ENCODE results near the gene SLC6A2. TPM values are rescaled to one million over a fixed set of nuclear protein-coding genes. Genes with fewer than 3 reads are reported as not detected.

Gene SLC6A2
- total RNA-seq, 1 experiment from 2014 or later, result 0.61 TPM

DNA sequence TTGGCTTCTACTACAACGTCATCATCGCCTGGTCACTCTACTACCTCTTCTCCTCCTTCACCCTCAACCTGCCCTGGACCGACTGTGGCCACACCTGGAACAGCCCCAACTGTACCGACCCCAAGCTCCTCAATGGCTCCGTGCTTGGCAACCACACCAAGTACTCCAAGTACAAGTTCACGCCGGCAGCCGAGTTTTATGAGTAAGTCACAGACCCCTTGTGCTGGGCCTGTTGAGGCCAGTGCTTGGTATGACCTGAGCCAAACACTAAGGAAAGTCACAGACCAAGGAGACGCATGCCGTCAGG is 16.1 kb downstream of the SLC6A2 start:
- no peak for DNase-seq
- H3K27ac ChIP-seq, result no peak overlapping the region
- no peaks in the 10 kb centered on the region for H3K36me3 ChIP-seq (ENCODE audit: low read depth)
- H3K4me3 ChIP-seq, result no peak overlapping the region
- no peaks in the 10 kb centered on the region for H4K20me1 ChIP-seq (ENCODE audit: insufficient read depth)
- H3K79me2 ChIP-seq (ENCODE audit: low read depth), result no peaks in the 10 kb centered on the region
- intact Hi-C loops (cut with micrococcal nuclease; ENCODE audit: unreplicated experiment), result no loop called here
- no peak overlapping the region for H3K4me2 ChIP-seq
- H2AFZ ChIP-seq, result no peak overlapping the region
- no peaks in the 10 kb centered on the region for H3K9me3 ChIP-seq (ENCODE audit: insufficient read depth, low read depth)
- H3K27me3 ChIP-seq (ENCODE audit: insufficient read depth, low read depth), result no peaks in the 10 kb centered on the region
- H3K9me2 ChIP-seq (ENCODE audit: insufficient read depth), result no peaks in the 10 kb centered on the region
- TF ChIP-seq CTCF (conservative IDR thresholded peaks at IDR 0.05) (no peak), EZH2 (IDR thresholded peaks at IDR 0.05; ENCODE audit: low read depth) (no peak)
- ChIA-PET CTCF (no interaction called here), POLR2A (ENCODE audit: unreplicated experiment) (no interaction called here)
- peaks cover 43% of the 10 kb centered on the region for H3K4me1 ChIP-seq (replicated peaks; ENCODE audit: insufficient read depth)
- BruUV-seq (replicated peaks), result no TSS peak
- peaks cover 34% of the 10 kb centered on the region for H3F3A ChIP-seq (ENCODE audit: insufficient read depth, low read depth)

DNA sequence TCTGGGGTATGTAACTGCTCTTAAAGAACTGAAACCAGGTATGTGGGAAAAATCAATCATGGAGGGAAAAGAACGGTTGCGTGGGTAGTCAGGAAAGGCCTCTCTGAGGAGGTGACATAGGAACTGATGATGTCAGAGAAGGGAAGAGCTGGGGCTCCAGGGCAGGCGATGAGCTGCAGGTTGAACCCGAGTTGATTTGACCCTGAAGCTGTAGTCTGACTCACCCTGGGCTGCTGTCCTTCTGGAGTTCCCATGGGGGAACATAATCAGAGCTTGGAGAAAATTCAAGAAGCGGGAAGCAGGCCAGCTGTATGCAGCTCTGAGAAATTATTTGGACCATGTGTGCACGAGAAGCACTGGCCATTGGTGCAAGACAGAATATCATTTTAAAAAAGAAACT is 16.7 kb downstream of the SLC6A2 start:
- no peaks in the 10 kb centered on the region for H3K36me3 ChIP-seq (ENCODE audit: low read depth)
- no peak overlapping the region for H2AFZ ChIP-seq
- H3K4me3 ChIP-seq, result no peak overlapping the region
- no peak overlapping the region for H3K4me2 ChIP-seq
- no peaks in the 10 kb centered on the region for H3K9me3 ChIP-seq (ENCODE audit: insufficient read depth, low read depth)
- intact Hi-C loops (cut with micrococcal nuclease; ENCODE audit: unreplicated experiment), result no loop called here
- TF ChIP-seq CTCF (conservative IDR thresholded peaks at IDR 0.05) (no peak), EZH2 (IDR thresholded peaks at IDR 0.05; ENCODE audit: low read depth) (no peak)
- peaks cover 29% of the 10 kb centered on the region for H3F3A ChIP-seq (ENCODE audit: insufficient read depth, low read depth)
- ChIA-PET CTCF (no interaction called here), POLR2A (ENCODE audit: unreplicated experiment) (no interaction called here)
- no TSS peak for BruUV-seq (replicated peaks)
- no peaks in the 10 kb centered on the region for H3K79me2 ChIP-seq (ENCODE audit: low read depth)
- no peak overlapping the region for H3K27ac ChIP-seq
- H3K4me1 ChIP-seq (replicated peaks; ENCODE audit: insufficient read depth), result peaks cover 38% of the 10 kb centered on the region
- H3K27me3 ChIP-seq (ENCODE audit: insufficient read depth, low read depth), result no peaks in the 10 kb centered on the region
- no peak for DNase-seq
- no peaks in the 10 kb centered on the region for H3K9me2 ChIP-seq (ENCODE audit: insufficient read depth)
- H4K20me1 ChIP-seq (ENCODE audit: insufficient read depth), result no peaks in the 10 kb centered on the region

- POLR2A ChIA-PET (ENCODE audit: unreplicated experiment), result no interaction called here
Measured at GRCh38 chr16:55678161-55678821, 22.5 kb downstream of the SLC6A2 start.

More at GRCh38 chr16:55678161-55678821, 22.5 kb downstream of the SLC6A2 start:
- H3K36me3 ChIP-seq (ENCODE audit: low read depth), result no peaks in the 10 kb centered on the region
- H2AFZ ChIP-seq, result no peak overlapping the region
- H3K4me3 ChIP-seq, result no peak overlapping the region
- intact Hi-C loops (cut with micrococcal nuclease; ENCODE audit: unreplicated experiment), result no loop called here
- CTCF ChIA-PET, result no interaction called here
- H3K4me1 ChIP-seq (replicated peaks; ENCODE audit: insufficient read depth), result no peaks in the 10 kb centered on the region
- H3K4me2 ChIP-seq, result no peak overlapping the region
- no peak overlapping the region for H3K27ac ChIP-seq
- no peaks in the 10 kb centered on the region for H3K79me2 ChIP-seq (ENCODE audit: low read depth)
- DNase-seq, result no peak
- TF ChIP-seq CTCF (conservative IDR thresholded peaks at IDR 0.05) (no peak), EZH2 (IDR thresholded peaks at IDR 0.05; ENCODE audit: low read depth) (no peak)
- no TSS peak for BruUV-seq (replicated peaks)
- H3K9me3 ChIP-seq (ENCODE audit: insufficient read depth, low read depth), result no peaks in the 10 kb centered on the region
- no peaks in the 10 kb centered on the region for H3F3A ChIP-seq (ENCODE audit: insufficient read depth, low read depth)
- H3K9me2 ChIP-seq (ENCODE audit: insufficient read depth), result no peaks in the 10 kb centered on the region
- no peaks in the 10 kb centered on the region for H4K20me1 ChIP-seq (ENCODE audit: insufficient read depth)
- no peaks in the 10 kb centered on the region for H3K27me3 ChIP-seq (ENCODE audit: insufficient read depth, low read depth)

All from PC-9 (cell line).